Lower leg skin (tissue), 4 donors: ENCODE results near the gene TNRC6A. TPM values are rescaled to one million over a fixed set of nuclear protein-coding genes. Genes with fewer than 3 reads are reported as not detected.
A peak's percentile ranks its signal among the peaks of the same experiment; 100 is the strongest.

ENCODE experiments used
- DNase-seq, 2 donors: peaks; one replicate each; pipeline ENCODE4 v3.0.0-alpha.2; 2019; ENCODE audit warnings: low spot score in 2 of 2
- H3K4me3 ChIP-seq: fragments of 200-600 bp; sonication (generic); 2 replicates; pipeline ENCODE4 v1.5.1; 2017; ENCODE audit warnings: mild to moderate bottlenecking, low read depth; ENCODE audit not compliant: poor library complexity, severe bottlenecking
- POLR2A ChIP-seq, 2 donors: fragments of 450-650 bp; IDR thresholded peaks; one replicate each; pipeline ENCODE4 v1.6.1; 2016 to 2017; ENCODE audit warnings: antibody characterized with exemption in 2 of 2, mild to moderate bottlenecking in 1 of 2, moderate library complexity in 1 of 2
- WGBS, 2 donors: methylation state at CpG; one replicate each; pipeline ENCODE4 v1.1.5; 2018; 5-methylcytosine and 5-hydroxymethylcytosine counted together
- intact Hi-C: fragments of 100-400 bp; cut with DNase I; formaldehyde crosslinking; loops from one replicate; pipeline ENCODE4 v1.15.0; 2023; ENCODE audit warnings: low total_unique reads
- total RNA-seq, 4 donors: library from RNA; depleted of rRNA; stranded (reverse); fragments of >200 nt; gene quantifications; one replicate each; pipeline ENCODE4 v1.1.0, GENCODE V29; 2016
- TF ChIP-seq, protein P1 (sequence below), 3 donors: fragments of 450-650 bp; IDR thresholded peaks; one replicate each; pipeline ENCODE4 v1.5.1; 2016; ENCODE audit warnings: antibody characterized with exemption in 3 of 3, mild to moderate bottlenecking in 3 of 3, moderate library complexity in 2 of 3

The TNRC6A gene
- total RNA-seq = 10 to 100 TPM; 25.9 to 55.6 (median 30.1) TPM

GRCh38 chr16:24729243-24729950 is at the start of gene TNRC6A:
TNRC6A (plus strand) TSS chr16:24729651; CDS start chr16:24729842, 191 bp downstream.
- intact Hi-C loops = no loop called here
- H3K4me3 ChIP-seq = peak within 1 kb of the TSS; percentile 75
- WGBS, 2 donors = 0% methylated on average over 20 to 23 of the region's 78 CpGs
- DNase-seq = peak; percentile 84 to 97
- TF ChIP-seq POLR2A (IDR thresholded peaks at IDR 0.05) = peak in 1 of 2 donors; percentile 9
- TF ChIP-seq, protein P1, sequence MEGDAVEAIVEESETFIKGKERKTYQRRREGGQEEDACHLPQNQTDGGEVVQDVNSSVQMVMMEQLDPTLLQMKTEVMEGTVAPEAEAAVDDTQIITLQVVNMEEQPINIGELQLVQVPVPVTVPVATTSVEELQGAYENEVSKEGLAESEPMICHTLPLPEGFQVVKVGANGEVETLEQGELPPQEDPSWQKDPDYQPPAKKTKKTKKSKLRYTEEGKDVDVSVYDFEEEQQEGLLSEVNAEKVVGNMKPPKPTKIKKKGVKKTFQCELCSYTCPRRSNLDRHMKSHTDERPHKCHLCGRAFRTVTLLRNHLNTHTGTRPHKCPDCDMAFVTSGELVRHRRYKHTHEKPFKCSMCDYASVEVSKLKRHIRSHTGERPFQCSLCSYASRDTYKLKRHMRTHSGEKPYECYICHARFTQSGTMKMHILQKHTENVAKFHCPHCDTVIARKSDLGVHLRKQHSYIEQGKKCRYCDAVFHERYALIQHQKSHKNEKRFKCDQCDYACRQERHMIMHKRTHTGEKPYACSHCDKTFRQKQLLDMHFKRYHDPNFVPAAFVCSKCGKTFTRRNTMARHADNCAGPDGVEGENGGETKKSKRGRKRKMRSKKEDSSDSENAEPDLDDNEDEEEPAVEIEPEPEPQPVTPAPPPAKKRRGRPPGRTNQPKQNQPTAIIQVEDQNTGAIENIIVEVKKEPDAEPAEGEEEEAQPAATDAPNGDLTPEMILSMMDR (IDR thresholded peaks at IDR 0.05) = no peak

- 22 to 47% methylated on average over 6 of the region's 6 CpGs for WGBS, 2 donors
- TF ChIP-seq, protein P1 (IDR thresholded peaks at IDR 0.05) = no peak
- TF ChIP-seq POLR2A (IDR thresholded peaks at IDR 0.05) = no peak
- intact Hi-C loops = no loop called here
- H3K4me3 ChIP-seq = no peak overlapping the region
- no peak for DNase-seq
Measured at GRCh38 chr16:24681793-24682192, 47.7 kb upstream of the TNRC6A start.

- TF ChIP-seq, protein P1 (IDR thresholded peaks at IDR 0.05) = no peak
- TF ChIP-seq POLR2A (IDR thresholded peaks at IDR 0.05) = no peak
- WGBS, 2 donors = 80 to 89% methylated on average over 4 of the region's 4 CpGs
- no peak overlapping the region for H3K4me3 ChIP-seq
- no peak for DNase-seq
- intact Hi-C loops = no loop called here
Measured at GRCh38 chr16:24683250-24683649, 46.2 kb upstream of the TNRC6A start.

DNA sequence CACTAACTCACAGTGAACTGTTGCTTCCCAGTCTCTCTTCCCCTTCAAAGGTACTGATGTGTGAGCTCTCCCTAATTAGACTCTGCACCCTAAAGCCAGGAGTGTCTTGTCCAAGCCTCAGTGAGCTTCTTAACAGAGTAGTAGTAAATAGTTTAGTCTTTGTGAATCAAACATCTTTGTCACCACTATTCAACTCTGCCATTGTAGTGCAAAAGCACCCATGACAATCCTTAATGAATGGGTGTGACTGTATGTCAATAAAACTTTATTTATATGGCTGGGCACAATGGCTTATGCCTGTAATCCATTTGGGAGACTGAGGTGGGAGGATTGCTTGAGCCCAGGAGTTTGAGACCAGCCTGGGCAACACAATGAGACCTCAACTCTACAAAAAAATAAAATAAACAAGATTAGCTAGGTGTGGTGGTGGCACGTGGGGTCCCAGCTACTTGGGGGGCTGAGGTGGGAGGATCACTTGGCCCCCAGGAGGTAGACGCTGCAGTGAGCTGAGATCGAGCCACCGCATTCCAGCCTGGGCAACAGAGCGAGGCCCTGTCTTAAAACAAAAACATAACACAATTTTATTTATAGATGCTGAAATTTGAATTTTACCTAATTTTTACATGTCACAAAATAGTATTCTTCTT is 45.5 kb upstream of the TNRC6A start:
- intact Hi-C loops = no loop called here
- H3K4me3 ChIP-seq = no peak overlapping the region
- no peak for TF ChIP-seq POLR2A (IDR thresholded peaks at IDR 0.05)
- 78 to 84% methylated on average over 5 of the region's 5 CpGs for WGBS, 2 donors
- no peak for DNase-seq

- no peak for DNase-seq
- intact Hi-C loops = no loop called here
- TF ChIP-seq, protein P1 (IDR thresholded peaks at IDR 0.05) = no peak
- TF ChIP-seq POLR2A (IDR thresholded peaks at IDR 0.05) = no peak
- no peak overlapping the region for H3K4me3 ChIP-seq
- WGBS, 2 donors = 33 to 34% methylated on average over 15 of the region's 15 CpGs
Measured at GRCh38 chr16:24685539-24686432, 43.7 kb upstream of the TNRC6A start.

- no peak for DNase-seq
- WGBS, 2 donors = 74 to 77% methylated on average over 9 of the region's 9 CpGs
- no peak for TF ChIP-seq POLR2A (IDR thresholded peaks at IDR 0.05)
- TF ChIP-seq, protein P1 (IDR thresholded peaks at IDR 0.05) = no peak
- intact Hi-C loops = no loop called here
- no peak overlapping the region for H3K4me3 ChIP-seq
Measured at GRCh38 chr16:24686678-24687077, 42.8 kb upstream of the TNRC6A start.
